KMS-11 (cell line): ENCODE data around the gene HOXB13.

ENCODE experiments used
- H2AFZ ChIP-seq: fragments of 200-600 bp; sonication (generic); 2 replicates; pipeline ENCODE4 v1.6.1; 2016; ENCODE audit warnings: antibody characterized with exemption, mixed run types, low read depth
- H3K27ac ChIP-seq: fragments of 200-600 bp; sonication (generic); 2 replicates; pipeline ENCODE4 v1.6.1; 2016; ENCODE audit warnings: mild to moderate bottlenecking, mixed run types
- H3K27me3 ChIP-seq: fragments of 200-600 bp; sonication (generic); 2 replicates; pipeline ENCODE4 v1.6.1; 2017; ENCODE audit warnings: mild to moderate bottlenecking, low read depth, mixed run types, moderate library complexity; ENCODE audit not compliant: insufficient read depth
- H3K36me3 ChIP-seq: fragments of 200-600 bp; sonication (generic); 2 replicates; pipeline ENCODE4 v1.6.1; 2017; ENCODE audit warnings: mild to moderate bottlenecking, mixed run types; ENCODE audit not compliant: insufficient read depth
- H3K4me1 ChIP-seq: fragments of 200-600 bp; sonication (generic); 2 replicates; pipeline ENCODE4 v1.6.1; 2016; ENCODE audit warnings: mild to moderate bottlenecking, low read depth, mixed run types; ENCODE audit not compliant: poor library complexity, severe bottlenecking
- H3K4me2 ChIP-seq: fragments of 200-600 bp; sonication (generic); 2 replicates; pipeline ENCODE4 v1.7.0; 2016; ENCODE audit warnings: mild to moderate bottlenecking, mixed run types
- H3K4me3 ChIP-seq: fragments of 200-600 bp; sonication (generic); IDR thresholded peaks from 2 replicates; pipeline ENCODE4 v1.6.1; 2017; ENCODE audit warnings: low read depth, low read length, mixed read lengths; ENCODE audit not compliant: insufficient read depth
- H3K79me2 ChIP-seq: fragments of 200-600 bp; sonication (generic); 2 replicates; pipeline ENCODE4 v1.6.1; 2016; ENCODE audit warnings: low read depth, mixed run types; ENCODE audit not compliant: insufficient read depth
- H3K9ac ChIP-seq: fragments of 200-600 bp; sonication (generic); 2 replicates; pipeline ENCODE4 v1.6.1; 2016; ENCODE audit warnings: mild to moderate bottlenecking, mixed run types
- H4K20me1 ChIP-seq: fragments of 200-600 bp; sonication (generic); 2 replicates; pipeline ENCODE4 v1.6.1; 2016; ENCODE audit warnings: mild to moderate bottlenecking, mixed run types; ENCODE audit not compliant: insufficient read depth
- CTCF ChIP-seq: fragments of 200-600 bp; sonication (generic); conservative IDR thresholded peaks from 2 replicates; pipeline ENCODE4 v1.6.1; 2017; ENCODE audit warnings: low read depth, mild to moderate bottlenecking, antibody characterized with exemption, low read length, moderate library complexity, mixed read lengths

Gene HOXB13

GRCh38 chr17:48769009-48769675 is 40.6 kb upstream of the HOXB13 start:
- H3K4me3 ChIP-seq: no peak overlapping the region
- H3K4me1 ChIP-seq: peaks cover 33% of the 10 kb centered on the region
- H3K9ac ChIP-seq: no peak overlapping the region
- no peak overlapping the region for H3K4me2 ChIP-seq
- H3K27ac ChIP-seq: no peak overlapping the region
- no peaks in the 10 kb centered on the region for H3K79me2 ChIP-seq
- no peaks in the 10 kb centered on the region; the same call in 1 of the 2 replicates for H3K27me3 ChIP-seq
- H4K20me1 ChIP-seq: no peaks in the 10 kb centered on the region
- no peak for TF ChIP-seq CTCF
- peak overlapping the region; percentile 15; the same call in 1 of the 2 replicates for H2AFZ ChIP-seq
- no peaks in the 10 kb centered on the region for H3K36me3 ChIP-seq

GRCh38 chr17:48767263-48767774 is 38.8 kb upstream of the HOXB13 start:
- H3K79me2 ChIP-seq: no peaks in the 10 kb centered on the region
- H3K27ac ChIP-seq: no peak overlapping the region
- no peaks in the 10 kb centered on the region for H3K36me3 ChIP-seq
- no peaks in the 10 kb centered on the region; the same call in 1 of the 2 replicates for H3K27me3 ChIP-seq
- H3K4me3 ChIP-seq: no peak overlapping the region
- no peak overlapping the region for H3K9ac ChIP-seq
- no peak overlapping the region for H2AFZ ChIP-seq
- no peak overlapping the region for H3K4me2 ChIP-seq
- TF ChIP-seq CTCF: no peak
- no peaks in the 10 kb centered on the region for H4K20me1 ChIP-seq
- peaks cover 32% of the 10 kb centered on the region for H3K4me1 ChIP-seq

GRCh38 chr17:48761114-48761513 is 32.6 kb upstream of the HOXB13 start:
- no peak overlapping the region for H3K4me3 ChIP-seq
- no peaks in the 10 kb centered on the region for H3K36me3 ChIP-seq
- H3K9ac ChIP-seq: no peak overlapping the region
- no peak overlapping the region for H2AFZ ChIP-seq
- H3K79me2 ChIP-seq: no peaks in the 10 kb centered on the region
- no peak overlapping the region for H3K27ac ChIP-seq
- H3K27me3 ChIP-seq: no peaks in the 10 kb centered on the region
- no peaks in the 10 kb centered on the region for H3K4me1 ChIP-seq
- no peak for TF ChIP-seq CTCF
- no peaks in the 10 kb centered on the region for H4K20me1 ChIP-seq
- no peak overlapping the region for H3K4me2 ChIP-seq

- H3K9ac ChIP-seq: no peak overlapping the region
- H3K79me2 ChIP-seq: no peaks in the 10 kb centered on the region
- no peaks in the 10 kb centered on the region for H4K20me1 ChIP-seq
- no peak for TF ChIP-seq CTCF
- no peaks in the 10 kb centered on the region for H3K36me3 ChIP-seq
- no peak overlapping the region for H3K4me3 ChIP-seq
- no peaks in the 10 kb centered on the region for H3K27me3 ChIP-seq
- no peak overlapping the region for H3K27ac ChIP-seq
- H3K4me1 ChIP-seq: no peaks in the 10 kb centered on the region
- no peak overlapping the region for H2AFZ ChIP-seq
- H3K4me2 ChIP-seq: no peak overlapping the region
These were observed 31.9 kb upstream of the HOXB13 start for GRCh38 chr17:48760411-48760810.
